C4-2B (cell line): ENCODE results near the gene MKS1.

Experiments used
- ZFX ChIP-seq: fragments of 450-650 bp; IDR thresholded peaks from 2 replicates; pipeline ENCODE4 v1.6.1; 2017
- TF ChIP-seq, protein P1 (sequence below): fragments of 450-650 bp; conservative IDR thresholded peaks from 2 replicates; pipeline ENCODE4 v1.5.1; 2017; ENCODE audit warnings: mild to moderate bottlenecking

DNA sequence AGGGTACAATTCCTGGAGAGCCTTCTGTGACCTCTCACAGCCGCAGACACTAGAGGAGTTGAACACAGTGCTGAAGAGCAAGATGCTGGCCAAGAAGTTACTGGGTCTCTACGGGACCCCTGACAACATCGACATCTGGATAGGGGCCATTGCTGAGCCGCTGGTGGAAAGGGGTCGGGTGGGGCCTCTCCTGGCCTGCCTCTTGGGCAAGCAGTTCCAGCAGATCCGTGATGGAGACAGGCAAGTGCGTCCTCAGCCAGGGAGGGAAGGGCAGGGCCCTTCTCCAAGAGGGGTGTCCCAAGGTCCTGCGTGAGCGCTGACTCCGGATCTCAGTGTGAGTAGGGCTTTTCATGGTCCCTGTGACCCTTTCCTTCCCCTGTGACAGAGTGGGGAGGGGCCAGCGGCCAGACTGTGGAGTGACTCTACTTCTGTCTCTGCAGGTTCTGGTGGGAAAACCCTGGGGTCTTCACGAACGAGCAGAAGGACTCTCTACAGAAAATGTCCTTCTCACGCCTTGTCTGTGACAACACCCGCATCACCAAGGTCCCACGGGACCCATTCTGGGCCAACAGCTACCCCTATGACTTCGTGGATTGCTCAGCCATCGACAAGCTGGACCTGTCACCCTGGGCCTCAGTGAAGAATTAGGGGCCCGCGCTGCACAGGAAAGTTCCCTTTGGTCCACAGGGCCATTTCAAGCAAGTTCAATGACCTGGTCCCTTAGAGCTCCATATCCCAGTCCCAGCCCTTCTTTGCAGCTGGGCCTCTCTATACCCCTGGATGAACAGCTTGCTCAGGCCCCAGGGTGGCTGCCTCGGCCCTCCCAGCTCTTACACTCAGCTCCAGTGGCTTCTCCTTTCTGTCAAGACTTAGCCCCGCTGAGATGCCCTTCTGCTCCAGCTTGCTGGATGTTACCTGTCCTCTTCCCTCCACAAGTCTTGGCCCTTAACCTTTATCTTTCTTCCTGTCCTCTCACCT, 48.6 kb upstream of the MKS1 start:
- TF ChIP-seq, protein P1, sequence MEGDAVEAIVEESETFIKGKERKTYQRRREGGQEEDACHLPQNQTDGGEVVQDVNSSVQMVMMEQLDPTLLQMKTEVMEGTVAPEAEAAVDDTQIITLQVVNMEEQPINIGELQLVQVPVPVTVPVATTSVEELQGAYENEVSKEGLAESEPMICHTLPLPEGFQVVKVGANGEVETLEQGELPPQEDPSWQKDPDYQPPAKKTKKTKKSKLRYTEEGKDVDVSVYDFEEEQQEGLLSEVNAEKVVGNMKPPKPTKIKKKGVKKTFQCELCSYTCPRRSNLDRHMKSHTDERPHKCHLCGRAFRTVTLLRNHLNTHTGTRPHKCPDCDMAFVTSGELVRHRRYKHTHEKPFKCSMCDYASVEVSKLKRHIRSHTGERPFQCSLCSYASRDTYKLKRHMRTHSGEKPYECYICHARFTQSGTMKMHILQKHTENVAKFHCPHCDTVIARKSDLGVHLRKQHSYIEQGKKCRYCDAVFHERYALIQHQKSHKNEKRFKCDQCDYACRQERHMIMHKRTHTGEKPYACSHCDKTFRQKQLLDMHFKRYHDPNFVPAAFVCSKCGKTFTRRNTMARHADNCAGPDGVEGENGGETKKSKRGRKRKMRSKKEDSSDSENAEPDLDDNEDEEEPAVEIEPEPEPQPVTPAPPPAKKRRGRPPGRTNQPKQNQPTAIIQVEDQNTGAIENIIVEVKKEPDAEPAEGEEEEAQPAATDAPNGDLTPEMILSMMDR = no peak
- TF ChIP-seq ZFX = no peak
